NK-92 (cell line): ENCODE results near the gene NDFIP2.
"Not testable (repeated sequence)": the region's sequence is repeated elsewhere in the genome, so short reads cannot be mapped to it uniquely, and the experiment has no call there.

Source experiments
- DNase-seq: peaks from one replicate; lab custom pipeline; 2025; ENCODE audit not compliant: unreplicated experiment; lab: John Stamatoyannopoulos, UW

The NDFIP2 gene

DNA sequence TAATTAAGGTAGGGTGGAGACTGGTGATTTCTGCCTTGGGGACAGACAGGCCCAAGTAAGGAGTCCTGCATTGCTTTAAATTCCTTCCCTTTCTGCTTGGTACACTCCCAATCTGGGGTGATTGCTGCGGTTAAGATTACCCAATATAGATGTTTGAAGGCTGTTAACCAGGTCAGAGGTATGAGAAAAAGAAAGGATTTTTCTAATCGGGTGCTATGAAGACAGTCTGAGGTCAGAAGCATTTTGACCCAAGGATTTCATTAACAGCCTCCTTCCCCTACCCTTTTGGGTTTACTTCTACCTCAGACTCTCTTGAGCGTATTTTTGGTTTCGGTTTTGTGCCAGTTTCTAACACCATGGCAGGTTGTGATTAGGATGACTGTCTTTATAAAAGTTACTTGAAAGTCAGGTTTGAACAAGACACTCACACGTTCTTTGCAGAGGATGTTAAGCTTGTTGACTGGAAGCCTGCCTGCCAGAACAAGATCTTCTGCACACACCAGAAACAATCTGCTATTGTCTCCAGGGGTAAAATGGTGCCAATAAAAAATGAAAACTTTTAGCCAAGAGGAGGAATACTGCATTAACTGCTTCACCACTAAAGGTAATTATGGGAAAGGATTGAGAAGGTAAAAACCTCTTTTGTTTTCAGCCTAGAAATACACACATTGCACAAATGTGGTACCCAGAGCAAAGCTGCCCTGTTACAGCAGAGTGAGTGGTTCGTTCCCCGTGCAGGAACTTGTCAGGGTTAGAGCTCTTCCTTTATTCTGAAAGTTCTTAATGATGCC is 108.8 kb downstream of the NDFIP2 start:
- DNase-seq: no peak

DNA sequence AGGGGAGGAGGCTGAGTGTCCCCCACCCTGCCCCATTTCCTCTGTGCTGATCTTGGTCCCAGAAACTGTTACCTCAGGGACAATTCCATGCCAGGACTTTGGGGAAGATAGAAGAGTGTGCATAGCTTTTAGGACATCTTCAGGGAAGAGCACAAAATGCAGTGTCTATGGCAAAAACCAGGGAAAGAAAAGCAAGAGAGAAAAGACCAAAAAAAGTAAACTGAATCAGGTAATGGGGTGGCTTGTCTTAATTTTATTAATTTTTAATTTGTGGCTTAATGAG is 109.4 kb downstream of the NDFIP2 start:
- DNase-seq: no peak

DNA sequence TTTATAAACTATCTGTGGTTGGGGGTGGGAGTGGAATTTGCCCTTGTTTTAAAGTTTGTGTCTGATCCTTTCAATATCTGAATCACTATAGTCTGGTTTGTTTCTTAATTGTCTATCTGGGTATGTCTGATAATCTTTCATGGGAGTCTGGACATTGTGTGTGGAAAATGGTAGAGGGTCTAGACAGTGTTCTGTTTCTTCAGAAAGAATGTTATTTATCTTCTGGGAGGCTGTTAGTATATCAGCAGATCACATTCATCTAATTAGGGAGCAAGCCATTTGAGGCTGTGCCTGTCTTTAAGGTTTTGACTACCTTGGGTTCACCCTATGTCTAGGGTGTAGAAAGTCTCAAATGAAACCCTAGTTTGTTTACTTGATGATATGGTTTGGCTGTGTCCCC is 110.5 kb downstream of the NDFIP2 start:
- DNase-seq: no peak

DNA sequence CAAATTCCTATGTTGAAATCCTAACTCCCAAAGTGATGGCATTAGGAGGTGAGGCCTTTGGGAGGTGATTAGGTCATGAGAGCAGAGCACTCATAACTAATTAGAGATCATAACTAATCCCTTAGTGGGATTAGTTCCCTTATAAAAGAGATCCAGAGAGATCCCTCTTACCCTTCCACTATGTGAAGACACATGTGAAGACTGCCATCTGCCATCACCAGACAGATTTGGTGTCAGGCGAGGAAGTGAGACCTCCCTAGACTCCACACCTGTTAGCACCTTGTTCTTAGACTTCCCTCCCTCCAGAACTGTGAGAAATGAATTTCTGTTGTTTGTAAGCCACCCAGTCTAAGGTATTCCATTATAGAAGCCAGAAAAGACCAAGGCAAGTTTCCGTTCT is 112.2 kb downstream of the NDFIP2 start:
- no peak for DNase-seq

DNA sequence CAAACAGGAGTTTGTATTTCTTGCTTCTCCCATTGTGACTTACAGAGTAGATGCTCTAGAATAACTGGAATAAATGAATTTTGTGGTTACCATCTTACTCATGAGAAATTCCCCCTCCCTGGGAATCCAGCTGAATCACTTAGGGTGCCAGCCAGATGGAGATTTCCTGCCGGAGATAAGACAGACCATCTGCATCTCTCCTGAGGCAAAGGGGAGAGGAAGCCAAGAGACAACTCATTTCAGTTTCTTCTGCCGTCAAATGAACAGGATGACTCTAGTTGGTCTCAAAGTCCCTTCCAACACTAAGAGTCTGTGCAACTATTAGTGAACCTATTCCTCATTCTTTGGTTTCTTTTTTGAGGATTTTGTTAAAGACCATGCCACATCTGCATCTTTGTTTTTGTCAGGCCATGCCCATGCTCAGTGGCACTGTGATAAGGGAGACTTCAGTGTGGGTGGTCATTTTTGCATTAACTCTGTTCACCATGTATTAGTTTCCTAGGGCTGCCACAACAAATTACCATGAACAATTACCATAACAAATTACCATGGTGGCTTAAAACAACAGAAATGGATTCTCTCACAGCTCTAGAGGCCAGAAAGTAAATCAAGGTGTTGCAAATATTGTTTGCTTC is 112.8 kb downstream of the NDFIP2 start:
- DNase-seq: no peak

DNA sequence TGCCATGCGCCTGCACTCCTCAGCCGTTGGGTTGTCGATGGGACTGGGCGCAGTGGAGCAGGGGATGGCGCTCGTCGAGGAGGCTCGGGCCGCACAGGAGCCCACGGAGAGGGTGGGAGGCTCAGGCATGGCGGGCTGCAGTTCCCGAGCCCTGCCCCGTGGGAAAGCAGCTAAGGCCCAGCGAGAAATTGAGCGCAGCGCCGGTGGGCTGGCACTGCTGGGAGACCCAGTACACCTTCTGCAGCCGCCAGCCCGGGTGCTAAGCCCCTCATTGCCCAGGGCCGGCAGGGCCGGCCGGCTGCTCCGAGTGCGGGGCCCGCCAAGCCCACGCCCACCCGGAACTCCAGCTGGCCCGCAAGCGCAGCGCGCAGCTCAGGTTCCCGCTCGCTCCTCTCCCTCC is 119.2 kb downstream of the NDFIP2 start:
- DNase-seq: not testable (repeated sequence)

DNA sequence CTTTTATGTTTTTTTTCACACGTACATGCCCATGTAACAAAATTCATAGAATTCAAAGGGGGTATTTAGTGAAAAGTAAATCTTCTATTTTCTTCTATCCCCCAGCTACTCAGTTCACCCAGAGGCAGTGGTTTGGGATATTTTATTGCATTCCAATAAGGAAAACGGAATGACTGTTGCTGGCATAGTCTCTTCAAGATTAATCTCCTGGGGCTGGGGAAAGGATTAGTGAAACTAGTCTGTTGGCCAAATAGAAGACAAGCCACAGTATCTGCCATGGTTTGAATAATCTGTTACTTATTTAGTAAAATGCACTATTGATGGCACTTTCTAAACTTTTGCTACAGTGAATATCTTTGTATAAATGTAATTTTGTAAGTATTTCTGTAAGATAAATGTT is 122.0 kb downstream of the NDFIP2 start:
- no peak for DNase-seq

DNA sequence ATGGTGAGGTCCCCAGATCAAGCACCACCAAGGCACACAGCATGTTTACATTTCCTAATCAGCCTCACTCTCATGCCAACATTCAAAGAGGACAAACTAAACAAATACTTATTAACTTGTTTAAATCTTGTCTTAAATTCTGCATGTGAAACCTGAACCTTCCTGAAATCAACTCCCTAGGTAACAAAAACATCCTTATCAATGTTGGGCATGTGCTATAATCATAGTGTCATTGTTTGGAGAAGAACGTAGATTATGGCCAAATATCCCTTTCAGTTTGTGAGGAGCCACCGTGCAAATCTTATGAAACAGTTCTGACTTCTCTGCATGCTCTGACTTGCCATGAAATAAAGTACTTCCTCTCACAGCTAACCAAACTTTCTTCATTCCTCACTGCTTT is 123.8 kb downstream of the NDFIP2 start:
- DNase-seq: no peak
